Lower leg skin (tissue), 4 donors: ENCODE data around the gene SLC35F5. TPM values are rescaled to one million over a fixed set of nuclear protein-coding genes. Genes with fewer than 3 reads are reported as not detected.
"Not testable (repeated sequence)": the region's sequence is repeated elsewhere in the genome, so short reads cannot be mapped to it uniquely, and the experiment has no call there.

ENCODE experiments used
- DNase-seq, 2 donors: peaks; one replicate each; pipeline ENCODE4 v3.0.0-alpha.2; 2019; ENCODE audit warnings: low spot score in 2 of 2
- H3K4me3 ChIP-seq: fragments of 200-600 bp; sonication (generic); 2 replicates; pipeline ENCODE4 v1.5.1; 2017; ENCODE audit warnings: mild to moderate bottlenecking, low read depth; ENCODE audit not compliant: poor library complexity, severe bottlenecking
- POLR2A ChIP-seq, 2 donors: fragments of 450-650 bp; IDR thresholded peaks; one replicate each; pipeline ENCODE4 v1.6.1; 2016 to 2017; ENCODE audit warnings: antibody characterized with exemption in 2 of 2, mild to moderate bottlenecking in 1 of 2, moderate library complexity in 1 of 2
- WGBS, 2 donors: methylation state at CpG; one replicate each; pipeline ENCODE4 v1.1.5; 2018; 5-methylcytosine and 5-hydroxymethylcytosine counted together
- intact Hi-C: fragments of 100-400 bp; cut with DNase I; formaldehyde crosslinking; loops from one replicate; pipeline ENCODE4 v1.15.0; 2023; ENCODE audit warnings: low total_unique reads
- total RNA-seq, 4 donors: library from RNA; depleted of rRNA; stranded (reverse); fragments of >200 nt; gene quantifications; one replicate each; pipeline ENCODE4 v1.1.0, GENCODE V29; 2016
- TF ChIP-seq, protein P1 (sequence below), 3 donors: fragments of 450-650 bp; IDR thresholded peaks; one replicate each; pipeline ENCODE4 v1.5.1; 2016; ENCODE audit warnings: antibody characterized with exemption in 3 of 3, mild to moderate bottlenecking in 3 of 3, moderate library complexity in 2 of 3

Gene SLC35F5
- total RNA-seq, 4 donors from 2014 or later, result 75.1 to 126 (median 81.9) TPM

DNA sequence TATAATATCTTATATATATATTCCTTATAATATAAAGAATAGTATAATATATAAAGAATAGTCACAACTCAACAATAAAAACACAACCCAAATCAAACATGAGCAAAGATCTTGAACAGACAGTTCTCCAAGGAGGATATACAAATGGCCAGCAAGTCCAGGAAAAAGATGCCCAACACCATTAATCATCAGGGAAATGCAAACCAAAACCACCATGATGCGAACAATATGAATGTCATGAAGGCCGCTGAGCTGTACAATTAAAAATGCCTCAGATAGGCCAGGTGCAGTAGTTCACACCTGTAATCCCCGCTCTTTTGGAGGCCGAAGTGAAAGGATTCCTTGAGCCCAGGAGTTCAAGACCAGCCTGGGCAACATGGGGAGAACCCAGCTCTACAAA, 58.9 kb downstream of the SLC35F5 start:
- WGBS, 2 donors, result 91 to 99% methylated on average over 4 of the region's 4 CpGs
- intact Hi-C loops, result no loop called here
- no peak for DNase-seq
- no peak for TF ChIP-seq POLR2A (IDR thresholded peaks at IDR 0.05)
- TF ChIP-seq, protein P1, sequence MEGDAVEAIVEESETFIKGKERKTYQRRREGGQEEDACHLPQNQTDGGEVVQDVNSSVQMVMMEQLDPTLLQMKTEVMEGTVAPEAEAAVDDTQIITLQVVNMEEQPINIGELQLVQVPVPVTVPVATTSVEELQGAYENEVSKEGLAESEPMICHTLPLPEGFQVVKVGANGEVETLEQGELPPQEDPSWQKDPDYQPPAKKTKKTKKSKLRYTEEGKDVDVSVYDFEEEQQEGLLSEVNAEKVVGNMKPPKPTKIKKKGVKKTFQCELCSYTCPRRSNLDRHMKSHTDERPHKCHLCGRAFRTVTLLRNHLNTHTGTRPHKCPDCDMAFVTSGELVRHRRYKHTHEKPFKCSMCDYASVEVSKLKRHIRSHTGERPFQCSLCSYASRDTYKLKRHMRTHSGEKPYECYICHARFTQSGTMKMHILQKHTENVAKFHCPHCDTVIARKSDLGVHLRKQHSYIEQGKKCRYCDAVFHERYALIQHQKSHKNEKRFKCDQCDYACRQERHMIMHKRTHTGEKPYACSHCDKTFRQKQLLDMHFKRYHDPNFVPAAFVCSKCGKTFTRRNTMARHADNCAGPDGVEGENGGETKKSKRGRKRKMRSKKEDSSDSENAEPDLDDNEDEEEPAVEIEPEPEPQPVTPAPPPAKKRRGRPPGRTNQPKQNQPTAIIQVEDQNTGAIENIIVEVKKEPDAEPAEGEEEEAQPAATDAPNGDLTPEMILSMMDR (IDR thresholded peaks at IDR 0.05), result no peak
- H3K4me3 ChIP-seq, result no peak overlapping the region

DNA sequence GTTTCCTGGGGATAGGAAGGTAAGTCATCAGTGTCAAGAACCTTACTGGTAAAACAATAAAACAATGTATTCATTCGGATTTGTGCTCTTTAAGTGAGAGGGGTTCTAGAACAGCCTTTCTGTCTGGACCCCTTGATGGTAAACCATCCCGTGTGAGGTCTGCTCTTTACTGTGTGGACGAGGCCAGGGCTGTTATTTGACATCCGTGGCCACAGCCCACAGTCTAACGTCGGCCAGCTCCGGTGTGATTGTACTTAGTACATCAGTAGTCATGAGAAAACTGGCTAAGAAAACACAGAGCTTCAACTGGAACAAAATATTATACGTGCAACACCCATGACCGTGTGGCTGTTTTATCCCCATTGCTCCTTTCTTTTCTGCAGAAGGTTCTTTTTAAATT, 62.0 kb downstream of the SLC35F5 start:
- WGBS, 2 donors, result 72 to 81% methylated on average over 9 of the region's 9 CpGs
- no peak for TF ChIP-seq POLR2A (IDR thresholded peaks at IDR 0.05)
- TF ChIP-seq, protein P1 (IDR thresholded peaks at IDR 0.05), result no peak
- intact Hi-C loops, result no loop called here
- DNase-seq, result no peak
- no peak overlapping the region for H3K4me3 ChIP-seq

DNA sequence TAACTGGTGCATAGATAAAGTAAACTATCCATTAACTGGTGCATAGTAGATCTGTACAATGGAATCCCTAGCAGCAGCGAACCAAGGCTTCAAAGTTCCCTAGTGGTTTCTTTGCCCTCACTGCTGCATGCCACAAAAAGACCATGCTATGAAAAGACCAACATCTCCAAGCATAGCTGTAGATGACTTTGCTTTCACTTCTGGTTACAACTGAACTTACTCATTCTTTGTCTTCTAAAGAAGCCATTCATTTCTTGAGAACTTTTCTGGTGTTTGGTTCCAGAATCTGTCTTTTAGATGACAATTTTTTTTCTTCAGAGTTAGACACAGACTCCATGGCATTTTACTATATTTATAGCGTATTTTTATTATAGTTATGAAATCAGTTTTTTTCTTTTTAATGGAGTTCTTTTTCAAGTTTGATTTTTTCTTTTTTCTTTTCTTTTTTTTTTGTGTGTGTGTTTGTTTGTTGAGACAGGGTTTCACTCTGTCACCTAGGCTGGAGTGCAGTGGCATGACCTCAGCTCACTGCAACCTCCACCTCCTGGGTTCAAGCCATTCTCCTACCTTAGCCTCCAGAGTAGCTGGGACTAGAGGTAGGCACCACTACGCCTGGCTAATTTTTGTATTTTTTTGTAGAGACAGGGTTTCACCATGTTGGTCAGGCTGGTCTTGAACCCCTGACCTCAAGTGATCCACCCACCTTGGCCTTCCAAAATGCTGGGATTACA, 63.6 kb downstream of the SLC35F5 start:
- no peak for DNase-seq
- intact Hi-C loops, result no loop called here
- no peak for TF ChIP-seq POLR2A (IDR thresholded peaks at IDR 0.05)
- no peak overlapping the region for H3K4me3 ChIP-seq
- WGBS, 2 donors, result 64 to 90% methylated on average over 3 of the region's 3 CpGs

DNA sequence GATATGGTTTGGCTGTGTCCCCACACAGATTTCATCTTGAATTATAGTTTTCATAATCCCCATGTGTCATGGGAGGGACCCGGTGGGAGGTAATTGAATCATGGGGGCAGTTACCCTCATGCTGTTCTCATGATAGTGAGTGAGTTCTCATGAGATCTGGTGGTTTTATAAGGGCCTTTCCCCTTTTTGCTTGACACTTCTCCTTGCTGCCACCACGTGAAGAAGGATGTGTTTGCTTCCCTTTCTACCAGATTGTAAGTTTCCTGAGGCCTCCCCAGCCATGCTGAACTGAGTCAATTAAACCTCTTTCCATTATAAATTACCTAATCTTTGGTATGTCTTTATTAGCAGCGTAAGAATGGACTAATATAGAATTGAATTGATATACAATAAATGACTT, 65.6 kb downstream of the SLC35F5 start:
- H3K4me3 ChIP-seq, intact Hi-C loops, DNase-seq: not testable (repeated sequence)
- WGBS, 2 donors, result 60 to 81% methylated on average over 2 to 3 of the region's 3 CpGs

DNA sequence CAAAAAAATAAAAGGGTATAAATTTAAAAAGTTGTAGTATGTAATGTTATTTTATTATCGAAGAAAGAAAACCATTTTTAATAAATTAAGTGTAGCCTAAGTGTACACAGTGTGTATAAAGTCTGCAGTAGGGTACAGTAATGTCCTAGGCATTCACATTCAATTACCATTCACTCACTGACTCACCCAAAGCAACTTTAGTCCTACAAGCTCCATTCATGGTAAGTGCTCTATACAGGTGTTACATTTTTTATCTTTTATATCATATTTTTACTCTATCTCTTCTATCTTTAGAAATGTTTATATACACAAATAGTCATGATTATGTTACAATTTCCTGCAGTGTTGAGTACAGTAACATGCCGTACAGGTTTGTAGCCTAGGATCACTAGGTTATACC, 69.9 kb downstream of the SLC35F5 start:
- no peak for TF ChIP-seq POLR2A (IDR thresholded peaks at IDR 0.05)
- TF ChIP-seq, protein P1 (IDR thresholded peaks at IDR 0.05), result no peak
- no peak overlapping the region for H3K4me3 ChIP-seq
- 88 to 95% methylated on average over 2 of the region's 2 CpGs for WGBS, 2 donors
- DNase-seq, result no peak
- intact Hi-C loops, result no loop called here

DNA sequence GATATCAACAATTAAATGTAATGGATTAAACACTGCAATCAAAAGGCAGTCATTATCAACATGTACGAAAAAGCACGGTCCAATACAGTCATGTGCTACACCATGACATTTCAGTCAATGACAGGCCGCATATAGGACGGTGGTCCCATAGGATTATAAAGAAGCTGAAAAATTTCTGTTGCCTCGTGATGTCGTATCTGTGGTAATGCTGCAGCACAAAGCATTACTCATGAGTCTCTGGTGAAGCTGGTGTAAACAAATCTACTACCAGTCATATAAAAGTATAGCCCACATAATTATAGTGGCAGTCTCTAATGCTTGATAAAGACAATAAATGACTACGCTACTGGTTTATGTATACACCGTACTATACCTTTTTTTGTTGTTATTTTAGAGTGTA, 71.0 kb downstream of the SLC35F5 start:
- no peak for TF ChIP-seq POLR2A (IDR thresholded peaks at IDR 0.05)
- TF ChIP-seq, protein P1 (IDR thresholded peaks at IDR 0.05), result no peak
- 84 to 89% methylated on average over 8 of the region's 8 CpGs for WGBS, 2 donors
- intact Hi-C loops, result no loop called here
- DNase-seq, result no peak
- no peak overlapping the region for H3K4me3 ChIP-seq

DNA sequence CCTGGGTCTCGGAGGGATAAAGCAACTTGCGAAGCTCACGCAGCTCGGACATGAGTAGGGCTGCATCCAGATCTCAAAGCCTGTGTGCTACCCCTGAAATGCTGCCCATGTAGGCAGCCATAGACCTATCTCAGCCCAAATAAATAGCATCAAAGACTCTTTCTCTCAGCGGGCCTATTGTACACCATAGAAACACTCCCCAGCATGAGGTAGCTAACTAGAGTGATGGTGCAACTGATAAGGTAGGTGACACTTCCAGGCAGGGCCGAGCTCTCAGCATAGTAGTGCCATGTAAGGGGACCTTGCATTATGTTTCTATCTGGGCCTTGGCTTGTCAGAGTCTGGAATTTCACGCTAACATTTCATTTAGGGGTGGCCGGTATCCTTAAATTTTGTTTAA, 77.0 kb downstream of the SLC35F5 start:
- 84 to 86% methylated on average over 8 of the region's 8 CpGs for WGBS, 2 donors
- no peak for DNase-seq
- TF ChIP-seq, protein P1 (IDR thresholded peaks at IDR 0.05), result no peak
- TF ChIP-seq POLR2A (IDR thresholded peaks at IDR 0.05), result no peak
- no peak overlapping the region for H3K4me3 ChIP-seq
- intact Hi-C loops, result no loop called here
